H9 (cell line): Measurements from ENCODE around the gene SMYD2. TPM values are rescaled to one million over a fixed set of nuclear protein-coding genes. Genes with fewer than 3 reads are reported as not detected.

Experiments used
- DNase-seq: peaks from one replicate; pipeline ENCODE4 v3.0.0-alpha.2; 2017
- H2AFZ ChIP-seq: one replicate; pipeline ENCODE4 v1.6.1; 2013; ENCODE audit warnings: mild to moderate bottlenecking, low read length, control low read depth, moderate library complexity
- H2AK5ac ChIP-seq: 2 replicates; pipeline ENCODE4 v1.6.1; 2013; ENCODE audit warnings: low read length, control low read depth, mixed read lengths; ENCODE audit not compliant: insufficient read length
- H2BK120ac ChIP-seq: one replicate; pipeline ENCODE4 v1.6.1; 2013; ENCODE audit warnings: low read depth, mild to moderate bottlenecking, low read length, control low read depth, inconsistent platforms; ENCODE audit not compliant: poor library complexity, severe bottlenecking
- H2BK12ac ChIP-seq: 2 replicates; pipeline ENCODE4 v1.6.1; 2013; ENCODE audit warnings: low read length, control low read depth, mixed read lengths, low read depth; ENCODE audit not compliant: insufficient read length
- H2BK15ac ChIP-seq: 2 replicates; pipeline ENCODE4 v1.6.1; 2013; ENCODE audit warnings: low read depth, low read length, control low read depth
- H2BK20ac ChIP-seq: one replicate; pipeline ENCODE4 v1.6.1; 2013; ENCODE audit warnings: low read depth, mild to moderate bottlenecking, low read length, control low read depth, inconsistent platforms; ENCODE audit not compliant: poor library complexity, severe bottlenecking
- H2BK5ac ChIP-seq: 2 replicates; pipeline ENCODE4 v1.6.1; 2013; ENCODE audit warnings: low read length, control low read depth, mixed read lengths; ENCODE audit not compliant: insufficient read length
- H3K14ac ChIP-seq: 2 replicates; pipeline ENCODE4 v1.6.1; 2013; ENCODE audit warnings: low read length, control low read depth; ENCODE audit not compliant: insufficient read depth
- H3K18ac ChIP-seq: 2 replicates; pipeline ENCODE4 v1.6.1; 2013; ENCODE audit warnings: low read depth, mild to moderate bottlenecking, mixed read lengths, low read length, control low read depth; ENCODE audit not compliant: insufficient read length
- H3K23ac ChIP-seq: 2 replicates; pipeline ENCODE4 v1.6.1; 2013; ENCODE audit warnings: low read length, control low read depth, mixed read lengths, low read depth; ENCODE audit not compliant: insufficient read length
- H3K23me2 ChIP-seq: 2 replicates; pipeline ENCODE4 v1.6.1; 2013; ENCODE audit warnings: low read depth, mild to moderate bottlenecking, mixed read lengths, low read length, control low read depth; ENCODE audit not compliant: insufficient read length, poor library complexity, severe bottlenecking
- H3K27ac ChIP-seq: 2 replicates; pipeline ENCODE4 v1.5.1; 2013; ENCODE audit warnings: low read length, control low read depth, mixed read lengths, low read depth; ENCODE audit not compliant: insufficient read length
- H3K27me3 ChIP-seq: 2 replicates; pipeline ENCODE4 v1.6.1; 2013; ENCODE audit warnings: low read length, control low read depth, inconsistent platforms; ENCODE audit not compliant: insufficient read depth
- H3K4ac ChIP-seq: 2 replicates; pipeline ENCODE4 v1.6.1; 2013; ENCODE audit warnings: low read depth, mild to moderate bottlenecking, control low read depth, inconsistent platforms, low read length, moderate library complexity
- H3K4me1 ChIP-seq: 2 replicates; pipeline ENCODE4 v1.6.1; 2013; ENCODE audit warnings: low read length, control low read depth, inconsistent platforms; ENCODE audit not compliant: insufficient read depth
- H3K4me2 ChIP-seq: 2 replicates; pipeline ENCODE4 v1.6.1; 2013; ENCODE audit warnings: low read length, control low read depth, mixed read lengths; ENCODE audit not compliant: insufficient read length, insufficient read depth
- H3K56ac ChIP-seq: 2 replicates; pipeline ENCODE4 v1.6.1; 2013; ENCODE audit warnings: low read depth, mild to moderate bottlenecking, mixed read lengths, low read length, control low read depth; ENCODE audit not compliant: insufficient read length
- H3K79me1 ChIP-seq: 2 replicates; pipeline ENCODE4 v1.6.1; 2013; ENCODE audit warnings: low read depth, mild to moderate bottlenecking, moderate library complexity, low read length, control low read depth, inconsistent platforms; ENCODE audit not compliant: insufficient read depth, poor library complexity, severe bottlenecking
- H3K79me2 ChIP-seq: 2 replicates; pipeline ENCODE4 v1.6.1; 2013; ENCODE audit warnings: low read length, control low read depth, inconsistent platforms; ENCODE audit not compliant: insufficient read depth
- H3K9ac ChIP-seq: 2 replicates; pipeline ENCODE4 v1.6.1; 2013; ENCODE audit warnings: low read length, control low read depth, mixed read lengths; ENCODE audit not compliant: insufficient read length; ENCODE audit errors: extremely low read depth
- H3K9me3 ChIP-seq: one replicate; pipeline ENCODE4 v1.6.1; 2013; ENCODE audit warnings: low read depth, low read length, inconsistent platforms; ENCODE audit not compliant: control insufficient read depth
- H3T11ph ChIP-seq: one replicate; pipeline ENCODE4 v1.6.1; 2013; ENCODE audit warnings: mild to moderate bottlenecking, low read length, control low read depth, inconsistent platforms
- H4K20me1 ChIP-seq: one replicate; pipeline ENCODE4 v1.6.1; 2013; ENCODE audit not compliant: control insufficient read depth, insufficient read length, insufficient read depth
- H4K5ac ChIP-seq: 2 replicates; pipeline ENCODE4 v1.6.1; 2013; ENCODE audit warnings: low read depth, mild to moderate bottlenecking, mixed read lengths, low read length, control low read depth; ENCODE audit not compliant: insufficient read length
- H4K8ac ChIP-seq: replicated peaks from 2 replicates; pipeline ENCODE4 v1.6.1; 2013; ENCODE audit warnings: low read length, control low read depth, mixed read lengths, low read depth; ENCODE audit not compliant: insufficient read length
- H4K91ac ChIP-seq: 2 replicates; pipeline ENCODE4 v1.6.1; 2013; ENCODE audit warnings: low read depth, mild to moderate bottlenecking, moderate library complexity, mixed read lengths, low read length, control low read depth; ENCODE audit not compliant: insufficient read length
- H3K27ac Mint-ChIP-seq, 3 experiments: 2 replicates in 2 of 3; 3 replicates in 1 of 3; pipeline ENCODE4 v1.8.0; 2020 to 2021; ENCODE audit warnings: mixed read lengths in 3 of 3, mild to moderate bottlenecking in 1 of 3, moderate library complexity in 1 of 3
- H3K27me3 Mint-ChIP-seq: 2 replicates; pipeline ENCODE4 v1.8.0; 2021; ENCODE audit warnings: low read depth, mild to moderate bottlenecking, moderate library complexity, mixed read lengths
- H3K36me3 Mint-ChIP-seq, 3 experiments: 2 replicates in 2 of 3; 3 replicates in 1 of 3; pipeline ENCODE4 v1.8.0; 2020 to 2021; ENCODE audit warnings: low read depth in 3 of 3, mixed read lengths in 3 of 3; ENCODE audit not compliant: insufficient read depth in 1 of 3
- H3K4me1 Mint-ChIP-seq, 2 experiments: 2 replicates each; pipeline ENCODE4 v1.8.0; 2020; ENCODE audit warnings: mixed read lengths in 2 of 2
- H3K4me3 Mint-ChIP-seq, 2 experiments: 2 replicates in 1 of 2; 3 replicates in 1 of 2; pipeline ENCODE4 v1.8.0; 2020 to 2021; ENCODE audit warnings: mild to moderate bottlenecking in 2 of 2, mixed read lengths in 2 of 2, moderate library complexity in 1 of 2
- H3K9me3 Mint-ChIP-seq, 2 experiments: 2 replicates in 1 of 2; 3 replicates in 1 of 2; pipeline ENCODE4 v1.8.0; 2020; ENCODE audit warnings: mild to moderate bottlenecking in 2 of 2, mixed read lengths in 2 of 2, moderate library complexity in 1 of 2
- CTCF ChIP-seq: fragments of 200-600 bp; sonication (generic); conservative IDR thresholded peaks from 3 replicates; pipeline ENCODE4 v1.8.0; 2021; ENCODE audit warnings: antibody characterized with exemption, mild to moderate bottlenecking
- WGBS: extraction: QIAGEN DNeasy Blood & Tissue Kit; methylation state at CpG from one replicate; pipeline ENCODE4 v1.1.7; 2013; ENCODE audit warnings: missing lambda C conversion rate, low lambda C conversion rate, mixed read lengths; ENCODE audit not compliant: insufficient read length; ENCODE audit errors: extremely low coverage; 5-methylcytosine and 5-hydroxymethylcytosine counted together
- total RNA-seq: library from RNA; stranded (reverse); gene quantifications from 2 replicates; pipeline ENCODE4 v1.2.1, GENCODE V29; 2021

The SMYD2 gene
- total RNA-seq, 1 experiment from 2014 or later, result 10.9 TPM

DNA sequence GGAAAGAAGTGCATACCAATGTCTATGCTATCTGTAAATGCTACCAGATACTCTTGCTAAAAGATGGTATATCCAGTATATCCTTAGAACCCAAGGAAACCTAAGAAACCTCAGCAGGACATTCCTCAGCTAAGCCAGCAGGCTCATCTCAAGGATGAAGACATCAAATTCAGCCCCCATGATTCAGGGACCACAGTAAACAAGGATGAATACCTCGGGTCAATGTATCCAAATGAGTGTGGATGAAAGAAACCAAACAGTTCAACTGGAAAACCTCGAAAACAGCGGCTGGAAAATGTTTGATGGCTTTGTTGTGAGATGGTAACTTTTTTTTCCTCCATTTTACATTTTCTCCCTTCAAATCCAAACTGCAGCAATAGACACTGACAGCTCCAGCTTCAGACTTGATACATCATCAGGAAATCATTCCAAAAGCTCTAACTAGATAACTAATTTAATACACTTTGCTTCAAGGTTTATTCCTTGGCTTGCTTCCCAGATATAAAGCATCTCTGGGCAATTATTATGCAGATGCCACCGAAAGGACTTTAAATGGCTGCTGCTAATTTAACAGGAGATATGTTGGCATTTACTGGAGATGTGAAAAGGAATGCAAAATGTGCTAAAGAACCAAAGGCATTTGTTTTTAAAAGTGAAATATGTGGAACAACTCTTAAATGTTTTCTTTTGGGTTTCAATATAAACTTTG, 73.6 kb downstream of the SMYD2 start:
- TF ChIP-seq CTCF, result no peak
- no peak overlapping the region for H3K4me3 Mint-ChIP-seq
- H3K27me3 ChIP-seq, result no peaks in the 10 kb centered on the region
- peak overlapping the region in 1 of 3 experiments; percentile 5; a peak in 2 of 7 replicates for H3K27ac Mint-ChIP-seq
- no CpG with 5 or more reads among the region's 4 CpGs for WGBS
- no peak overlapping the region for H3K9ac ChIP-seq
- DNase-seq, result no peak
- no peak overlapping the region for H2BK5ac ChIP-seq
- H3K23ac ChIP-seq, result no peak overlapping the region
- H4K8ac ChIP-seq, result no peak overlapping the region
- peaks cover 10 to 63% (median 38%) of the 10 kb centered on the region in 3 experiments for H3K36me3 Mint-ChIP-seq
- H3K4me2 ChIP-seq, result no peak overlapping the region
- no peaks in the 10 kb centered on the region for H3K23me2 ChIP-seq
- no peaks in the 10 kb centered on the region for H4K20me1 ChIP-seq
- H3T11ph ChIP-seq, result no peak overlapping the region
- no peaks in the 10 kb centered on the region for H3K79me1 ChIP-seq
- H3K9me3 Mint-ChIP-seq, result no peaks in the 10 kb centered on the region
- H4K5ac ChIP-seq, result no peak overlapping the region
- no peaks in the 10 kb centered on the region for H3K9me3 ChIP-seq
- H3K4me1 Mint-ChIP-seq, result peaks cover 23% of the 10 kb centered on the region in 2 experiments
- H2BK12ac ChIP-seq, result no peak overlapping the region
- no peaks in the 10 kb centered on the region for H3K27me3 Mint-ChIP-seq
- H3K18ac ChIP-seq, result no peak overlapping the region
- no peak overlapping the region for H2AFZ ChIP-seq
- no peak overlapping the region for H3K4ac ChIP-seq
- no peak overlapping the region for H3K27ac ChIP-seq
- H3K4me1 ChIP-seq, result peaks cover 7% of the 10 kb centered on the region; the same call in 1 of the 2 replicates
- H4K91ac ChIP-seq, result no peak overlapping the region
- H3K79me2 ChIP-seq, result no peaks in the 10 kb centered on the region
- H3K56ac ChIP-seq, result no peak overlapping the region
- H2BK15ac ChIP-seq, result no peak overlapping the region
- H2AK5ac ChIP-seq, result no peak overlapping the region
- H2BK120ac ChIP-seq, result no peak overlapping the region
- H3K14ac ChIP-seq, result no peak overlapping the region
- no peak overlapping the region for H2BK20ac ChIP-seq
